ENCODE measurements around the gene USP38.
"Not testable (repeated sequence)": the region's sequence is repeated elsewhere in the genome, so short reads cannot be mapped to it uniquely, and the experiment has no call there.

USP38 gene

GRCh38 chr4:143252478-143252877, 67.8 kb downstream of the USP38 start:
- Histone ChIP-seq H3K4me1 (ENCODE audit: control insufficient read depth, insufficient read depth, low read length) (peaks cover 5% of the 10 kb centered on the region), H3K4me3 (ENCODE audit: low read length) (no peak overlapping the region), H3K36me3 (ENCODE audit: control insufficient read depth, insufficient read depth, low read length) (no peaks in the 10 kb centered on the region), H3K27ac (ENCODE audit: low read depth, low read length) (no peak overlapping the region), H3K9ac (ENCODE audit: low read length) (no peak overlapping the region), H3K27me3 (ENCODE audit: control insufficient read depth, insufficient read depth, low read length) (no peaks in the 10 kb centered on the region)

- H3K9ac ChIP-seq (ENCODE audit: low read length), result no peak overlapping the region
- H3K4me1 ChIP-seq (ENCODE audit: control insufficient read depth, insufficient read depth, low read length), result peaks cover 5% of the 10 kb centered on the region
- H3K27me3 ChIP-seq (ENCODE audit: control insufficient read depth, insufficient read depth, low read length), result no peaks in the 10 kb centered on the region
- no peak overlapping the region for H3K4me3 ChIP-seq (ENCODE audit: low read length)
- no peak overlapping the region for H3K27ac ChIP-seq (ENCODE audit: low read depth, low read length)
- H3K36me3 ChIP-seq (ENCODE audit: control insufficient read depth, insufficient read depth, low read length), result no peaks in the 10 kb centered on the region
Measured at GRCh38 chr4:143253166-143253565, 68.4 kb downstream of the USP38 start.

- H3K36me3 ChIP-seq (ENCODE audit: control insufficient read depth, insufficient read depth, low read length), result no peaks in the 10 kb centered on the region
- no peak overlapping the region for H3K9ac ChIP-seq (ENCODE audit: low read length)
Measured at GRCh38 chr4:143254491-143255226, 69.9 kb downstream of the USP38 start.

GRCh38 chr4:143256456-143256855, 71.7 kb downstream of the USP38 start:
- no peak overlapping the region for H3K4me3 ChIP-seq (ENCODE audit: low read length)
- H3K27me3 ChIP-seq (ENCODE audit: control insufficient read depth, insufficient read depth, low read length), result no peaks in the 10 kb centered on the region
- H3K9ac ChIP-seq (ENCODE audit: low read length), result no peak overlapping the region
- no peaks in the 10 kb centered on the region for H3K36me3 ChIP-seq (ENCODE audit: control insufficient read depth, insufficient read depth, low read length)
- no peak overlapping the region for H3K27ac ChIP-seq (ENCODE audit: low read depth, low read length)
- peaks cover under 1% of the 10 kb centered on the region for H3K4me1 ChIP-seq (ENCODE audit: control insufficient read depth, insufficient read depth, low read length)

More at GRCh38 chr4:143254491-143255226, 69.9 kb downstream of the USP38 start:
- Histone ChIP-seq H3K27me3 (ENCODE audit: control insufficient read depth, insufficient read depth, low read length) (no peaks in the 10 kb centered on the region), H3K4me1 (ENCODE audit: control insufficient read depth, insufficient read depth, low read length) (peaks cover 5% of the 10 kb centered on the region), H3K4me3 (ENCODE audit: low read length) (no peak overlapping the region), H3K27ac (ENCODE audit: low read depth, low read length) (no peak overlapping the region)

- no peak overlapping the region for H3K9ac ChIP-seq (ENCODE audit: low read length)
- no peaks in the 10 kb centered on the region for H3K4me1 ChIP-seq (ENCODE audit: control insufficient read depth, insufficient read depth, low read length)
- H3K27ac ChIP-seq (ENCODE audit: low read depth, low read length), result no peak overlapping the region
- H3K27me3 ChIP-seq (ENCODE audit: control insufficient read depth, insufficient read depth, low read length), result no peaks in the 10 kb centered on the region
- H3K36me3 ChIP-seq (ENCODE audit: control insufficient read depth, insufficient read depth, low read length), result no peaks in the 10 kb centered on the region
- no peak overlapping the region for H3K4me3 ChIP-seq (ENCODE audit: low read length)
Measured at GRCh38 chr4:143257356-143257755, 72.6 kb downstream of the USP38 start.

- no peaks in the 10 kb centered on the region for H3K27me3 ChIP-seq (ENCODE audit: control insufficient read depth, insufficient read depth, low read length)
- no peak overlapping the region for H3K9ac ChIP-seq (ENCODE audit: low read length)
- no peak overlapping the region for H3K27ac ChIP-seq (ENCODE audit: low read depth, low read length)
- H3K36me3 ChIP-seq (ENCODE audit: control insufficient read depth, insufficient read depth, low read length), result no peaks in the 10 kb centered on the region
- no peak overlapping the region for H3K4me3 ChIP-seq (ENCODE audit: low read length)
- H3K4me1 ChIP-seq (ENCODE audit: control insufficient read depth, insufficient read depth, low read length), result no peaks in the 10 kb centered on the region
Measured at GRCh38 chr4:143260750-143261149, 76.0 kb downstream of the USP38 start.

- Histone ChIP-seq H3K4me3 (ENCODE audit: low read length) (no peak overlapping the region), H3K4me1 (ENCODE audit: control insufficient read depth, insufficient read depth, low read length) (no peaks in the 10 kb centered on the region), H3K36me3 (ENCODE audit: control insufficient read depth, insufficient read depth, low read length) (no peaks in the 10 kb centered on the region), H3K27me3 (ENCODE audit: control insufficient read depth, insufficient read depth, low read length) (no peaks in the 10 kb centered on the region), H3K9ac (ENCODE audit: low read length) (no peak overlapping the region), H3K27ac (ENCODE audit: low read depth, low read length) (no peak overlapping the region)
Measured at GRCh38 chr4:143262838-143263237, 78.1 kb downstream of the USP38 start.

- H3K4me1 ChIP-seq (ENCODE audit: control insufficient read depth, insufficient read depth, low read length); H3K27me3 ChIP-seq (ENCODE audit: control insufficient read depth, insufficient read depth, low read length); H3K36me3 ChIP-seq (ENCODE audit: control insufficient read depth, insufficient read depth, low read length); H3K27ac ChIP-seq (ENCODE audit: low read depth, low read length); H3K9ac ChIP-seq (ENCODE audit: low read length); H3K4me3 ChIP-seq (ENCODE audit: low read length): not testable (repeated sequence)
Measured at GRCh38 chr4:143267690-143268089, 83.0 kb downstream of the USP38 start.

GRCh38 chr4:143270256-143270838, 85.6 kb downstream of the USP38 start:
- no peak overlapping the region for H3K9ac ChIP-seq (ENCODE audit: low read length)
- H3K27me3 ChIP-seq (ENCODE audit: control insufficient read depth, insufficient read depth, low read length), result no peaks in the 10 kb centered on the region
- H3K4me1 ChIP-seq (ENCODE audit: control insufficient read depth, insufficient read depth, low read length), result no peaks in the 10 kb centered on the region
- no peak overlapping the region for H3K27ac ChIP-seq (ENCODE audit: low read depth, low read length)
- H3K36me3 ChIP-seq (ENCODE audit: control insufficient read depth, insufficient read depth, low read length), result no peaks in the 10 kb centered on the region
- no peak overlapping the region for H3K4me3 ChIP-seq (ENCODE audit: low read length)

All from rectal smooth muscle tissue (tissue), 1 donor.